Stimulated activated CD8-positive, alpha-beta memory T cell treated with anti-CD3 and anti-CD28 coated beads, Interleukin-7, amount 100 ng/mL, for 1 hour (primary cell): ENCODE measurements around the gene MNAT1.

Experiments
- DNase-seq, 2 donors: peaks; one replicate each; pipeline ENCODE4 v3.0.0-alpha.2; 2020; ENCODE audit warnings: low read depth in 2 of 2

Gene MNAT1

DNA sequence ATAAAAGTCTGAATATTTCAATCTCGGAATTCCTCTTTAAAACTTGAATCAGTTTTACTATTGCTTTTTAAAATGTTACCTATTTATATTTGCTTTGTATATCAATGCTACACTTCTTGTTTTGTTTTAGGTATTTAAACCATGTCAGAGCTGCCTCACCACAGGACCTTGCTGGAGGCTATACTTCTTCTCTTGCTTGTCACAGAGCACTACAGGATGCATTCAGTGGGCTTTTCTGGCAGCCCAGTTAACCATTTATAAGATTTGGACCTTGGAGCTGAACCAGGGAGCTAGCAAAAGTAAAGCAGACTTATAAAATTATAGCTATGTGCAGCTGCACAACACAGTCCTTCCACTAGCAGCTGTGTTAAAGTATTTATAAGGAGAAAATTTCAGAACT is 233.5 kb downstream of the MNAT1 start:
- no peak for DNase-seq

DNA sequence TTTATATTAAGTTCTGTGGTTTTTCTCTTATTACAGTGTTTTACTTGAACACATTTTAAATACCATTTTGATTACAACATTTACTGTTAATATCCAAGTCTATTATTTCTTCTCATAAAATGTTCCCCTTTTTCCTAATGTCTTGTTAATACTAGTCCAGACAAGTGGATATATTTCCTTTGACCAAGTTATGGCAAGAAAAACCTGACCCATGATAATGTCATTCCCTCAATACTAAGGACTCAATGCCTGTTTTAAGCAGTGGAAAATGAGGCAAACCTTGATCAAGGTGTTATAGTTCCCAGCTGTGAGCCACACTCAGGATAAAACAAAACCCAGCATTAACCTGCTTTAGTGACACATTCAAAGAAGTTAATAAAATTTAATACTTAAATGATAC is 234.1 kb downstream of the MNAT1 start:
- DNase-seq: no peak

DNA sequence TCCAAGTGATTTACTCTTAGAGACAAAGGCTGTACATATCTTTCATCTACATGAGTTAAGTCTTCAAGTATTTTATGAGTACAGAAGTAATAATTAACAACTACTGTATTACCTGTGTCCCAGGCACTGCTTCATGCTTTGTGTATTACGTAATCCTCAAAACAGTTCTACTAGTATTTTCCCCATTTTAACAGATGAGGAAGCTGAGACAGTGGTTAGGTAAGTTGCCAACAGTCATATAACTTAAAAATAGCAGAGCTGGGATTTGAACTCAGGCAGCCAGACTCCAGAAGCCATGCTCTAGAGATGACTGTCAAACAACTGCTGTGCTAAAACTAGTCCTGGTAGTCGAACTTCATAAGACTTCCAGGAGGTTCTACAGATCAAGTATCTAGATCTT is 235.6 kb downstream of the MNAT1 start:
- no peak for DNase-seq

DNA sequence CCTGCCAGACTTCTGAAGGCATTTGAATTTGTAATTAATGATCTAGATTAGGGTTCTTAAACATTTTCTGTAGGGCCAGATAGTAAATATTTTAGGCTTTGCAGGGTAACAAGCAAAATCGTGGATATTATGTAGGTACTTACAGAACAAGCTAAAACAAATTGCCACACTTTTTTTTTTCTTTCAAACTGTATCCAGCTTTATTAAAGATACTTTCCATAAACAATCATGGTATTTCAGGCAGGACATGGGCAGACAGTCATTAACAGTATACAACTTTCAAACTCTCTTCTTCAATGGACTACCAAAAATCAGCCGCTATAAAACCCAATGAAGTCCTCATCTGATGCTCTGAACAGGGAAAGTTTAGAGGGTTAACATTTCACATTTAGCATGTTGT is 236.7 kb downstream of the MNAT1 start:
- DNase-seq: no peak

DNA sequence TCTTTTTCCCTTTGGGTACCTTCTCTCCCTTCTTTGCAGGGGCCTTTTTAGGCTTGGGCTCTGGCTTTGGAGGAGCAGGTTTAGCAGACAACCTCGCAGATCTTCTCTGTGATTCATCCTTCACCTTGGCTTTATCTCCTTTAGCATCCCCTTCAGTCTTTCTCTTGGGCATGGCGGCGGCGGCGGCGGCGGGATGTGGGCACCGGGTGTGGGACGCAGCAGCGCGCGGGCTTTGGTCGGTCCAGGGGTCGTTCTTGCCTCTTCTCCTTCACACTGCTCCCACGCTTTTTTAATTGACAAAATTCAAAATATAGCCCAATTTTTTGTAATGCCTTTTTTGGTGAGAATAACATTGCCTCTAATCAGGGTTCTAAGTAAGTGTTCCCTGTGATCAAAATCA is 237.7 kb downstream of the MNAT1 start:
- no peak for DNase-seq

DNA sequence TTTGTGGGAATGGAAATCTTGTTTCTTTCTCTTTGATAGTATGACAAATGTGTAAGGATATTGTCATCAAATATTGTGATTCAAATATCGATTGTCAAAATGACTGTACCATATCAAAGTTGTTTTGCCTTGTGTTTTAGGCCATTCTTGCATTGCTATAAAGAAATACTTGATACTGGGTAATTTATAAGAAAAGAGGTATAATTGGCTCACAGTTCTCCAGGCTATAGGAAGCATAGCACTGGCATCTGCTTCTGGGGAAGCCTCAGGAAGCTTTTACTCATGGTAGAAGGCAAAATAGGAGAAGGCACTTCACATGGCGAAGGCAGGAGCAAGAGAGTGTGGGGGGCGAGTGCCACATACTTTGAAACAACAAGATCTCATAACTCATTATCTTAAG is 238.5 kb downstream of the MNAT1 start:
- no peak for DNase-seq

DNA sequence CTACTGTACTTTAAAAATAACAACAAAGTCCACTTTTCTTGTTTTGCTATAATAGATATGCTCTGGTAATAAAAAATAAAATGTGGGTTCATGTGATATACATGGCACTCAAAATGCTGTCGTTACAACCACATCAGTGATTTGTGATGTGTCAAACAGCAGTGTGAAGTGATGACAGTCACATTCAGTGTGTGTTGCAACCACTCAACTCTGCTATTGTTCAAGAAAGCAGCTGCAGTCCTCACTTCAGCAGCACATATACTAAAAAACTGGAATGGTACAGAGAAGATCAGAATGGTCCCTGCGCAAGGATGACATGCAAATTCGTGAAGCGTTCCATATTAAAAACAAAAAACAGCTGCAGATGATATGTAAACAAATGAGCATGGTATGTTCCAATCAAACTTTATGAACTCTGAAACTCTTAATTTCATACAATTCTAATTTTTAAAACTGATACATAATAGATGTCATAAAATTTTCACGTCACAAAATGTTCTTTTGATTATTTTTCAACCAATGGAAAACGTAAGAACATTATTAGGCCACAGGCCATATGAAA is 239.6 kb downstream of the MNAT1 start:
- no peak for DNase-seq

DNA sequence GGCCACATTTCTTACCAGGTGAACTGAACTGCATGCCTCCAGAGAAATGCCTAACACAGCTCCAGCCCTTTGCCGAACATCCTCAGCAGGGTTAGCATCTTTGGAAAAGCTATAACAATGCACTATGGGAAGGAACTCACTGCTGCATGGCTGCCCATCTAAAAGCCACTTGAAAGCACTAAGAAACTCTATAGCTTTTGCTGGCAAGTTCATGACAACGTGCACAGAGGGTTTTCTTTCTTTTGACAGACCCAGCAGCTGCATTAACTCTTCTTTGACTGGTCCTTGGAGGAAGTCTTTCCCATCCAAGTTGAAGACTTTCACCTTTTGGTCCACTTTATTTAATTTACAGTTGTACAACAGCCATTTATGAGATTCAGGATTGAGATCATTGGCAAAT is 241.0 kb downstream of the MNAT1 start:
- DNase-seq: no peak

DNA sequence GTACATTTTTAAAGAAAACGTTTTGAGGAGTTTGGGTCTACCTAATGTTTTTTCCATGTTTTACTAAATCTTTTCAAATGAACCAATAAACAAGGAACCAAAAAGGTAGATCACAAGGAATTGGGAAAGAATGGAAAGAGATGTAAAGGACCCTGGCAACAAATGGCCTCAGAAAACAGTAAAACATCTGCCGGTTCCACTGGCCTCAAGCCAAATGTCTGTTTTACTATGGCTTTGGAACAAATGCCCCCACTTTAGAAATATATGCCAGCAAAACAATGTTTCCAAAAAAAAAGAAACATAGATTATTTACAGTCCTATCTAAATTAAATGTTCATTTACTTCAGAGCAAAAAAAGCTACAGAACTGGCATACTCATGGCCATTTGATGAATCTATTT is 243.3 kb downstream of the MNAT1 start:
- no peak for DNase-seq

DNA sequence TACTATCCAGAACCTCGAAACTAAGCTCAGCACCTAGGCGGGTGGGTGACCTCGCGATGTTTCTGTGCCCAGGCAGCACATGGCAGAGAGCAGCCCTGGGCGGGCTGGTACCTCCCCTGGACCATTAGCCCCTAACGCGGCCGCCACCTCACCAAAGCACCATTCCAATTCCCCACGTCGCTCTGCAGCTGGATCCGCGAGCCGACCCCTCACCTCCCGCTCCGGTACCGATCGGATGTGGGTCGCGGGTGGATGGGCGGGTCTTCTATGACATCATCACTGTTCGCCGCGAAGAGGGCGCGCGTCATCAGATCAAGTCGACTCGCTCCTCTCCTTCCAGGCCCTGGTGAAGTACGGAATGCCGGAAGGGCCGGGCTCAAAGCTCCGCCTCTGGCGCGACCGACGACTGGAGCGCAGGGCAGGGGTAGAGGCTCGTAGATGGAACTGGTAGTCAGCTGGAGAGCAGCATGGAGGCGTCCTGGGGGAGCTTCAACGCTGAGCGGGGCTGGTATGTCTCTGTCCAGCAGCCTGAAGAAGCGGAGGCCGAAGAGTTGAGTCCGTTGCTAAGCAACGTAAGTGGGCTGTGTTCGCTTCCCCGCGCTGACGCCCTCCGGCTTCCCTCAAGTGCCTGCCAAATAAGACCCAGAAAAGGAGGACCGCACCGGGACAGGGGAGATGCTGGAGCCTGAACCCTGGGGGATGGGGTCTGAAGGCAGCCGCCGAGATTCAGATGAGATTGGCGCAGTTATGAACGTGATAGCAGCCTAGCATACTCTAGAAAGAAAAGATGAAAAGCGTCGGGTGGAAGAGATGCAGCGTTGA is 246.5 kb downstream of the MNAT1 start, which contains the start of the genes SLC38A6 and TRMT5:
Gene SLC38A6, plus strand, starts transcription at position 435 of the 822 bp plus-strand sequence. Its CDS starts 33 bp downstream, at position 468.
Gene TRMT5, minus strand, starts transcription at position 269 of the 822 bp plus-strand sequence. Its CDS starts 106 bp downstream, at position 163.
- peak; percentile 84 to 85 for DNase-seq

DNA sequence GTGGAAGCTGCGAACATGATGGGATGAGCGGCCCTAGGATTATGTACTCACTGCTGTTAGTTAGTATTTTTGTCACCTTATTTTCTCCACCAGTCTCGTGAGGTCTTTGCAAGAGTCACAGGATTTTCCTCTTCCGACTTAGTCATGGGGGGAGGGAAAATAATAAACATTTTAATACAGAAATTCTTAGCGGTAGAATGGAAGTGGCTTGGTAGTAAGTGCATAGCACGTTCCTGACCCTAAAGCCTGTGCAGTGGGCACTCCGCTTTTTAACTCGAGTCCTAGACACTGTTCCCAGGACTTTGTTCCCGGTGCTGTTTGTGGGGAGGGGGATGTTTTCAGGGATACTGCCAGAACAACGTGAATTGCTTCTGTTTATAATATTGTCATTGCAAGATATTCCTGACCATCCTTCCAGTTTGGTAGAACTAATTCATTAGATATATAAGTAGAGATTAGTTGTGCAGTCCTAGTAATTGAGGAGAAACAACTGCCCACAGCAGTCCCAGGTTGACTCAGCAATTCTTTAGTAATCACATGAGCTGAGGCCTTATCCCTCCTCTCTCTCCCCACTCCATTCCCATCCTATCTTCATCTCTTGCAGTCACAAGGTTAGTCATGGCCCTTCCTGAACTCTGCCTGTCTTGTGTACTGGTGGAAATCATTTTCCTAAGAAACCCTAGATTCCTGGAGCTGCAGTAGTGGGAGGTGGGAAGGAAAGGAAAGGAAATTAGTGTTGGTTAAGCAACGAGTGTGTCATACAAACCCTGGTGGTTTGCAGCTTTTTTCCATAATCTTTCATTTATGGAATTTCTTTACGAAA is 247.3 kb downstream of the MNAT1 start:
- no peak for DNase-seq

DNA sequence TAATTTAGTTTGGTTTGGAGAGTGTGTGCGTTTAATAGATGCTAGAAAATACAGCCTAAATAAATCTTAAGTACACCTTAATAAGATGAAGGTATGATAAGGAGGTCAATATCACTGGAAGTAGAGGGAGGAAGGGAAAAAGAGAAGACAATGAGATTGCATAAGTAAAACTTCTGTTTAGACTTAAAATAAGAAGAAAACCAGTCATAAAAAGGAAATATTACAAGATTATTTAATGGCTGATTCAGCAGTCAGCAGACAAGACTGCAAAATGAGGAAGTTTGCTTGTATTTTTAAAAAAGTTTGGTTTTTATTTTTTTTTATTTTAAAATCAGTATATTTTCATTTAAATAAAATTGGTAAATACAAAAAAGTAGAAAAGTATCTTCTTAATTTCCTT is 249.6 kb downstream of the MNAT1 start:
- DNase-seq: no peak

DNA sequence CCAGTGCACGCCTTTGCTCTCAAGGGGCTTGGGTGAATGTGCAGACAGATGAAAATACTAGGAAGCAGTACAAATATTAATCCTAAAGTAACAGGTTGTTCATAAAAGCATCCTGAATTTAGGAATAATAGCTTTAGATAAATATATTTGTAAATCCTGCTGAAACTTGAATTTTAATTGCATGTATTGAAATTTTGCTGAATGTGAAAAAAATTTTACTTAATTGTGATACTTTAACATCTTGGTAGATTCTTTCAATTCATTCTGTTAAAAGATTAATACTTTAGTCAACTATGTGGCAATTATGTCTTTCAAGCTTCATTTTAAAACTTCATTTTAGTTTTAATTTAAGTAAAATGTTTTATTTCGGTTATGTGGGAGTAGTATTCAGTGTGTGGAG is 251.9 kb downstream of the MNAT1 start:
- no peak for DNase-seq

DNA sequence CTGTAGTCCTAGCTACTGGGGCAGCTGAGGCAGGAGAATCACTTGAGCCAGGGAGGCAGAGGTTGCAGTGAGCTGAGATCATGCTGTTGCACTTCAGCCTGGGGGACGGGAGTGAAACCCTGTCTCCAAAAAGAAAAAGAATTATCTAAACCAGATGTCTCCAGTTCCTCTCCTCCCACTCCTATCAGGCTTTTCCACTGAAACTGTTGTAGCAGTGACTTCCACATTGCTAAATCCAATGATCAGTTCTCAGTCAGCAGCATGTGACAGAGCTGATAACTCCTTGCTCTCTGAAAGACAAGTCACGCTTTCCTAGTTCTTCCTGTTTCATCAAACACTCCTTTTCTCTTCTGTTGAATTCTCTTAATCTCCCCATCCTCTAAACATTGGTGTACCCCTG is 255.0 kb downstream of the MNAT1 start:
- no peak for DNase-seq

DNA sequence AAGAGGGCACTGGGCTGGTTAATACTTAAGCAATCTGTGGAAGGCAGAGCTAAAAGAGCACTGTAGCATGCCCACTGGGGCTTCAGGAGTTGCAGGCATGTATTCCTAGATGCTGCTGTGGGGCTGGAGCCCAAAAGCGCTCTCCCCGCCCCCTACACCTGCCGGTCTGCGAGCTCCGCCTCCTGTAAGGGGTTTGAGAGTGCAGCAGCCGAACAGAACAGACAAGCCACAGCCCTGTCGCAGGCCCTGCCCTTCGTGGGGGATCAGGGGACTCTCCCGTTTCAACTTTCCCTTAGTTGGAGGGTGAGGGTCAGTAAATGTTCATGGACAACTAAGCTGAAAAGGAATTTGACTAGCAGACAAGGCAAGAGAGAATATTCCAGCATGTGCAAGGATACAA is 264.1 kb downstream of the MNAT1 start:
- DNase-seq: no peak

DNA sequence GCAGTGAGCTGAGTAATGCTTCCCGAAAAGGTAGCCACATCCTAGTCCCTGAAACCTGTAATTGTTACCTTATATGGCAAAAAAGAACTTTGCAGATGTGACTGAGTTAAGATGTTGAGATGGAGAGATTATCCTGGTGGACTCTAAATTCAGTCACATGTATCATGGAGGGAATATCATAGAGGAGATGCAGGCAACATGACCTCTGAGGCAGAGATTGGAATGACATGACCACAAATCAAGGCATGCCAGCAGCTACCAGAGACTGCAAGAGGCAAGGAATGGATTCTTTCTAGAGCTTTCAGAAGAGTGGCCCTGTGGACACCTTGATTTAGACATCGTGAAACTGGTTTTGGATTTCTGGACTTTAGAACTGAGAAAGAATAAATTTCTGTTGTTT is 265.0 kb downstream of the MNAT1 start:
- no peak for DNase-seq

DNA sequence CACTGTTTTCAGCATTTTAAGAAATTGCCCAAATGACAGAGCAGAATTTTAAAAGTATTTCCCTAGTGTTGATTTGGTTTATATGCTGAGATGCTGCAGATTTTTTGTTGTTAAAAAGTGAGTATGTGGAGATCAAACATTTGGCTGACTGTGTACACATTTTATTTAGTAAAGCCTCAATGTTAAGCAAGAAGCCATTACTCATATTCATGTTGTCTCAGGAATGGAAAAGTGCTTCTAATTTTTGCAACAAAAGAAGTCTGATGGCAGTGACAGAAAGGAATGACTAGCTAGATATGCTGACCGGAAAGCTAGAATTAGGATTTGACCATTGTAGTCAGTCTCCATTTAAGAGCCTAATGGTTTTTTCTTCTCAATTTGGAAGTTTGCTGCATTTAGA is 269.0 kb downstream of the MNAT1 start:
- DNase-seq: no peak

DNA sequence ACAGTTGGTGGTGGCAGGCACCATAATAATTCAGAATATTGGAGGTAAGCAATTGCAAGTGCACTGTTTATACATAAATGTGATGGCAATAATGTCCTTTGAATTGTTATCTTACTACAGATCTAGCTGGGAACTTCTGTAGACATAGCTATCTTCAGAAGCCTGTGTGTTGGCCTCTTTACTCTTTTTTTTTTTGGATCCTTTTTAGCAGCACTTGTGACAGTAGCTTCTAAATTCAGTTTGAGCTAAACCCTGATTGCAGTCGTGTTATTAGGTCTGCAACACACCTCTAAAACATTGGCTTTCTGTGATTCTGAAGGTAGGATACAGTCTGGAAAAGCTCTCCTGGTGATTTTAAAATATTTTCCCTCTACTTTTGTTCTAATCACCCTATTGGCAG is 285.0 kb downstream of the MNAT1 start:
- DNase-seq: no peak
